Neutrophil (primary cell): Measurements from ENCODE around the gene AMDHD1.
"Not testable (repeated sequence)": the region's sequence is repeated elsewhere in the genome, so short reads cannot be mapped to it uniquely, and the experiment has no call there.

Experiments used
- H3K27ac ChIP-seq: fragments of 200-600 bp; sonication (generic); 2 replicates; pipeline ENCODE4 v1.5.1; 2016; ENCODE audit warnings: mild to moderate bottlenecking, moderate library complexity
- H3K27me3 ChIP-seq: fragments of 200-600 bp; sonication (generic); 2 replicates; pipeline ENCODE4 v1.6.0; 2016; ENCODE audit warnings: mild to moderate bottlenecking
- H3K36me3 ChIP-seq: fragments of 200-600 bp; sonication (generic); 2 replicates; pipeline ENCODE4 v1.5.1; 2017
- H3K4me1 ChIP-seq, 2 experiments: fragments of 200-600 bp in 1 of 2; sonication (generic) in 1 of 2; 1 replicate in 1 of 2; 2 replicates in 1 of 2; pipeline versions ENCODE4 v1.5.1 to v1.6.1; 2013 to 2016; ENCODE audit warnings: low read depth in 1 of 2, low read length in 1 of 2, mild to moderate bottlenecking in 1 of 2, moderate library complexity in 1 of 2; ENCODE audit not compliant: control insufficient read depth in 1 of 2, insufficient read depth in 1 of 2
- H3K4me3 ChIP-seq, 2 experiments: fragments of 200-600 bp in 1 of 2; sonication (generic) in 1 of 2; 1 replicate in 1 of 2; 2 replicates in 1 of 2; pipeline ENCODE4 v1.5.1; 2013 to 2016; ENCODE audit warnings: low read depth in 1 of 2, low read length in 1 of 2, mild to moderate bottlenecking in 1 of 2, moderate library complexity in 1 of 2
- H3K9me3 ChIP-seq: fragments of 200-600 bp; sonication (generic); 2 replicates; pipeline ENCODE4 v1.5.1; 2016
- TF ChIP-seq, protein P1 (sequence below): fragments of 200-600 bp; sonication (generic); IDR thresholded peaks from 2 replicates; pipeline ENCODE4 v1.5.1; 2016; ENCODE audit warnings: antibody characterized with exemption

The AMDHD1 gene

DNA sequence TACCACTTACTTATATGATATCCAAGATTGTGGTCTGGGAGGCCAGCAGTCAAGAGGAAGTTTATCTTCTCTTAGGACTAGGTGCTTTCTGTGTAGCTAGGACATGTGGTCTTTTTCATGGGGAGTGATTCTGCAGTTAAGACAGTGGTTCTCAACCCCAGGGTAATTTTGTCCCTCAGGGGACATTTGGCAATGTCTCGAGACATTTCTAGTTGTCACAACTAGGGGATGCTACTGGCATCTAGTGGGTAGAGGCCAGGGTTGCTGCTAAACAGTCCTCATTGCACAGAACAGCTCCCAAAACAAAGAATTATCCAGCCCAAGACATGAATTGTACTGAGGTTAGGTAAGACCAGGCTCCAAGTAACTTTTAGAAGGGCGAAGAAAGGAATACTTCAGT, 20.0 kb downstream of the AMDHD1 start:
- Histone ChIP-seq H3K4me3 (no peak overlapping the region), H3K36me3 (no peaks in the 10 kb centered on the region), H3K27ac (no peak overlapping the region), H3K27me3 (no peaks in the 10 kb centered on the region), H3K9me3 (no peaks in the 10 kb centered on the region), H3K4me1 (no peaks in the 10 kb centered on the region)
- TF ChIP-seq, protein P1, sequence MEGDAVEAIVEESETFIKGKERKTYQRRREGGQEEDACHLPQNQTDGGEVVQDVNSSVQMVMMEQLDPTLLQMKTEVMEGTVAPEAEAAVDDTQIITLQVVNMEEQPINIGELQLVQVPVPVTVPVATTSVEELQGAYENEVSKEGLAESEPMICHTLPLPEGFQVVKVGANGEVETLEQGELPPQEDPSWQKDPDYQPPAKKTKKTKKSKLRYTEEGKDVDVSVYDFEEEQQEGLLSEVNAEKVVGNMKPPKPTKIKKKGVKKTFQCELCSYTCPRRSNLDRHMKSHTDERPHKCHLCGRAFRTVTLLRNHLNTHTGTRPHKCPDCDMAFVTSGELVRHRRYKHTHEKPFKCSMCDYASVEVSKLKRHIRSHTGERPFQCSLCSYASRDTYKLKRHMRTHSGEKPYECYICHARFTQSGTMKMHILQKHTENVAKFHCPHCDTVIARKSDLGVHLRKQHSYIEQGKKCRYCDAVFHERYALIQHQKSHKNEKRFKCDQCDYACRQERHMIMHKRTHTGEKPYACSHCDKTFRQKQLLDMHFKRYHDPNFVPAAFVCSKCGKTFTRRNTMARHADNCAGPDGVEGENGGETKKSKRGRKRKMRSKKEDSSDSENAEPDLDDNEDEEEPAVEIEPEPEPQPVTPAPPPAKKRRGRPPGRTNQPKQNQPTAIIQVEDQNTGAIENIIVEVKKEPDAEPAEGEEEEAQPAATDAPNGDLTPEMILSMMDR = no peak

DNA sequence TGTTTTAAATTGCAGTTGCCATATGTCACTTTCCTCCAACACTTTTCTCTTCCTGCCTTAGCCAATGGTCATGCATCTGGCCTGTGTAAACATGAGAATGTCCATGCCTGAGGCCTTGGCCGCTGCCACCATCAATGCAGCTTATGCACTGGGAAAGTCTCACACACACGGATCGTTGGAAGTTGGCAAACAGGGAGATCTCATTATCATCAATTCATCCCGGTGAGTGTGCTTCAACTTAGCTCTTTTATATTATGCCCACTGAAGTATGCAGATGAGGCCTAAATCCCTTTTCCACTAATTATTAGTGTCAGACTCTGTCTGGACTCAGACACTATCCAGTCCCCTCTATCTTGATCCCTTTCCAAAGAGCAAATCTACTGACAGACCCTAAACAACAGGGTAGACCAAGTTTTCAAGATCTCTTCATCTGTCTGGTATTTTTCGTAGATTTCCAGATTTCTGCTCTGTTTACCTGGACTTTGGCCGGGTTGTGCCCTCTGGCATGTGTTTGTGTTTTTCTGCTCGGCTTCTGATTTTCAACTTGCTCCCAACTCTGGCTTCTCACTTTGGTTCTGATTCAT, 23.2 kb downstream of the AMDHD1 start:
- Histone ChIP-seq H3K4me1 (no peaks in the 10 kb centered on the region), H3K4me3 (no peak overlapping the region), H3K27me3 (no peaks in the 10 kb centered on the region), H3K36me3 (no peaks in the 10 kb centered on the region), H3K27ac (no peak overlapping the region), H3K9me3 (no peaks in the 10 kb centered on the region)
- TF ChIP-seq, protein P1 = no peak

DNA sequence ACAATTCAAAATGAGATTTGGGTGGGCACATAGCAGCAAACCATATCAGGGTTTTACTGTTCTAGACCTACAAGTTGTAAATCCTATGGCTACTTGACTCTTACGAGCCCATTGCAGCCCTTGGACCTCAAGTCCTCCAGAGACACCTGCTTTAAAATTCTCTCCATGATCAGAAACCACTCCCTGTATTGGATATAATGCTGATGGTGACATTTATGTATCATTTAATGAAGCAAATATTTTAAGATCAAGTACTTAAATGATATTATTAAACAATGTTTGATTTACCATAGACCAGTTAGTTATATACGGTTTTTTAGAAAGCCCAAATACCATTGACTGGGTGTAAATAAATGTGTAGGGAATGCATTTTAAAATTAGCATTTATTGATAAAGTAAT, 24.2 kb downstream of the AMDHD1 start:
- Histone ChIP-seq H3K4me3 (no peak overlapping the region), H3K9me3 (no peaks in the 10 kb centered on the region), H3K4me1 (no peaks in the 10 kb centered on the region), H3K36me3 (peaks cover 5% of the 10 kb centered on the region), H3K27me3 (no peaks in the 10 kb centered on the region), H3K27ac (no peak overlapping the region)
- TF ChIP-seq, protein P1 = no peak

DNA sequence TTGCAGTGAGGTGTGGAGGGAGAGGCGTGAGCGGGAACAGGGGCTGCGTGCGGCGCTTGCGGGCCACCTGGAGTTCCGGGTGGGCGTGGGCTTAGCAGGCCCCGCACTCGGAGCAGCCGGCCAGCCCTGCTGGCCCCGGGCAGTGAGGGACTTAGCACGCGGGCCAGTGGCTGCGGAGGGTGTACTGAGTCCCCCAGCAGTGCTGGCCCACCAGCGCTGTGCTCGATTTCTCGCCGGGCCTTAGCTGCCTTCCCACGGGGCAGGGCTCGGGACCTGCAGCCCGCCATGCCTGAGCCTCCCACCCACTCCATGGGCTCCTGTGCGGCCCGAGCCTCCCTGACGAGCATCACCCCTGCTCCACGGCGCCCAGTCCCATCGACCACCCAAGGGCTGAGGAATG, 26.0 kb downstream of the AMDHD1 start:
- peaks cover 23% of the 10 kb centered on the region for H3K36me3 ChIP-seq
- not testable (repeated sequence) for H3K4me1 ChIP-seq, H3K27ac ChIP-seq, H3K9me3 ChIP-seq, H3K27me3 ChIP-seq, H3K4me3 ChIP-seq

DNA sequence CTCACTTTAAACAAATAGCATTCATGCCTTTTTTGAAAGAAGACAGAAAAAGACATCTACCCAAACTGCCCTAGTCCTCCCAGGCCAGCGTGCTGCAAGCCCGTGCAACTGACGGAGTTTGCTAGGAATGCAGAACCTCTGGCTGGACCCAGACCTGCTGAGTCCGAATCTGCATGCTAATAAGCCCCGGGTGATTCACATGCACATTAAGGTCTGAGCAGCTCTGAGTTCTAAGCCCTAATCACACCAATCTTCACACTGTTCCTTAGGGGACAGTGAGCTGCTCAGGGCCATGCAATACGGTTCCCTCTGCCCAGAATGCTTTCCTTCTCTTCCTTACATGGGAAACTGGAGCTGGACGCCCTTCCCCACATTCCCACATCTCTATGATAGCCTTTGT, 27.8 kb downstream of the AMDHD1 start:
- H3K4me1 ChIP-seq = no peaks in the 10 kb centered on the region
- no peaks in the 10 kb centered on the region for H3K9me3 ChIP-seq
- peaks cover 41% of the 10 kb centered on the region for H3K36me3 ChIP-seq
- H3K4me3 ChIP-seq = no peak overlapping the region
- no peak overlapping the region for H3K27ac ChIP-seq
- TF ChIP-seq, protein P1 = no peak
- H3K27me3 ChIP-seq = no peaks in the 10 kb centered on the region

DNA sequence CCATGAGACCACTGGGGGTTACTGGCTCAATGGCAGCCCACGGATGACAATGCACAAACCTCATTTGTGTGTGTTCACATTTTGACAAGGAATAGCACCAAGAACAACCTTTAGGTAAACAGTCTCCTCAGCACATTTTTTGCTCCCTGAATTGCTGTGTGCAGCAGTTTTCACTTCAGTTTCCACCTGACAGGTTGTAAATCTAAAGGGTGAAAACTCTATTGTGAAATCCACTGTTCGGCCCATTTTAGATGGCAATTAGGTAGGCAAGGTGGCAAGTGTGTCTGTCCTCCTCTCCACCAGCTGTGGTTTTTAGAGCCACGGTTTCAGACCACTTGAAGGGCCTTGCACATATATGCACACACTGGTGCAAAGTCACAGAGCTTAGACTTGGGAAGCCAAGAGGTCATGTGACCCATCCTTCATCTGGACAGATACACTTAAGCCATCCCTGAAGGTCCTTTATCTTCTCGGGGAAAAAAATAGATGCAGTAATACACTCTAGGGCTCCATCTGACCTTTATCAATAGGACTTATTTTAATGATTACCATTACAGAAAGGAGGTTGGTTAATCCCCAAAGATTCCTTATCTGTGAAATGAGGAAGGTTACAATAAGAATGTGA, 29.8 kb downstream of the AMDHD1 start:
- Histone ChIP-seq H3K27me3 (no peaks in the 10 kb centered on the region), H3K4me3 (no peak overlapping the region), H3K4me1 (no peaks in the 10 kb centered on the region), H3K36me3 (peaks cover 61% of the 10 kb centered on the region), H3K27ac (peak overlapping the region; percentile 35), H3K9me3 (no peaks in the 10 kb centered on the region)
- TF ChIP-seq, protein P1 = no peak
